ENCODE data around the gene AGO4. TPM values are rescaled to one million over a fixed set of nuclear protein-coding genes. Genes with fewer than 3 reads are reported as not detected.
A peak's percentile ranks its signal among the peaks of the same experiment; 100 is the strongest.

Gene AGO4
- 10 to 100 TPM in 3 of 5 donors, 1 to 10 TPM in 2; 2.9 to 38.6 (median 24.6) TPM for total RNA-seq
- polyA plus RNA-seq, result 1 to 10 TPM; 4.9 to 9.0 (median 8.8) TPM
- long read RNA-seq, donor 1, result 0 reads
- long read RNA-seq, donor 2, partial matches to known transcripts, result 0 of 1 reads
- long read RNA-seq, donor 2, other reads (novel, unspliced or antisense), result 0 of 1 reads
- long read RNA-seq, donor 3, full-length matches to known transcripts, result 1 of 1 reads
- long read RNA-seq, donor 3, partial matches to known transcripts, result 0 of 1 reads
- long read RNA-seq, donor 3, other reads (novel, unspliced or antisense), result 0 of 1 reads
- long read RNA-seq, donor 4, result 0 reads
- long read RNA-seq, donor 5, full-length matches to known transcripts, result 1 of 1 reads
- long read RNA-seq, donor 5, partial matches to known transcripts, result 0 of 1 reads
- long read RNA-seq, donor 5, other reads (novel, unspliced or antisense), result 0 of 1 reads
- long read RNA-seq, donor 6, result 0 reads
- long read RNA-seq, donor 7, partial matches to known transcripts, result 5 of 5 reads
- long read RNA-seq, donor 7, other reads (novel, unspliced or antisense), result 0 of 5 reads
- long read RNA-seq, donor 8, result 0 reads
- long read RNA-seq, donor 9, result 0 reads
- long read RNA-seq, donor 10, result 0 reads

DNA sequence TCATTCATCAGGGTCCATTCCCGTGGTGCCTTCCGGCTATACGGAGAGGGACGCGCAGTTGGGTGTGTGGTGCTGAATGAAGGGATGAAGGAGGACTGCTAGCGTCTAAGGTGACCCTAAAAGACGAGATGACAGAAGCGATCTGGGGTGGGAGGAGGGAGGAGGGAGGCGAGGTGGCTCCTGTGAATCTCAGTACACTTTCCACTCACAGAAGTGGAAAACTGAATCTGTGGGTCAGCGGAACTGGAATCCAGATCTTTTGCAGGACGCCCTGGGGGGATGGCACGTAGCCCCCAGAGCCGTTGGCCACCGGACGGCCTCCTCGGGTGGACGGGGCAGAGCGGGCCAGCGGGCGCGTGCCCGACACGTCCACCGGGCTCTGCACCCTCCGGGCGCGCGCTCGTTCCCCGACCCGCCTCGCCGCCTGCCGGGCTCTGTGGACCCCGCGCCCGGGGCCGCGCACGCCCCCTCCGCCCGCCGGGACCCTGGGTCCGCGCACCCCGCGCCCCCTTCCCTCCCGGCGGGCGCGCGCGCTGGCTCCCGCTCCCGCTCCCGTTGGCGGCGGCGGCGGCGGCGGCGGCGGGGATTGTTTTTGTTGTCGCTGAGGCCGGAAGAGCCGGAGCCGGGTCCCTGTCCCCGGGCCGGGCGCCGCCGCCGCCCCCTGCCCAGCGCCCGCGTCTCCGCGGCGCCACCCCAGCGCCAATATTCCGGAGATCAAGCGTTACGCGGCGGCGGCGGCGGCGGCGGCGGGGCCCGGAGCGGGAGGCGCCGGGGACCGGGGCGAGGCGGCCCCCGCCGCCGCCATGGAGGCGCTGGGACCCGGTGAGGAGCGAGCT, at the start of gene AGO4:
TSS of gene AGO4 (plus strand) at position 403 of the 836 bp plus-strand sequence. CDS start at position 804, 401 bp downstream.
- 1 to 3% (median 1%) methylated on average over 29 to 105 of the region's 105 CpGs for WGBS, 5 donors
- Histone ChIP-seq H3K9me3 (no peaks in the 10 kb centered on the region), H3K4me3 (peak within 1 kb of the TSS; percentile 87 to 96 (median 89)), H3K27ac (peak within 1 kb of the TSS; percentile 94 to 97 (median 96)), H3K4me1 (peaks cover 11 to 47% (median 38%) of the 10 kb centered on the region in 4 donors), H3K36me3 (no peaks in the 10 kb centered on the region), H3K27me3 (no peaks in the 10 kb centered on the region)
- peak; percentile 58 to 89 for DNase-seq
- intact Hi-C loops (cut with DNase I; ENCODE audit: low total_unique reads), result no loop called here
- TF ChIP-seq, protein P1, sequence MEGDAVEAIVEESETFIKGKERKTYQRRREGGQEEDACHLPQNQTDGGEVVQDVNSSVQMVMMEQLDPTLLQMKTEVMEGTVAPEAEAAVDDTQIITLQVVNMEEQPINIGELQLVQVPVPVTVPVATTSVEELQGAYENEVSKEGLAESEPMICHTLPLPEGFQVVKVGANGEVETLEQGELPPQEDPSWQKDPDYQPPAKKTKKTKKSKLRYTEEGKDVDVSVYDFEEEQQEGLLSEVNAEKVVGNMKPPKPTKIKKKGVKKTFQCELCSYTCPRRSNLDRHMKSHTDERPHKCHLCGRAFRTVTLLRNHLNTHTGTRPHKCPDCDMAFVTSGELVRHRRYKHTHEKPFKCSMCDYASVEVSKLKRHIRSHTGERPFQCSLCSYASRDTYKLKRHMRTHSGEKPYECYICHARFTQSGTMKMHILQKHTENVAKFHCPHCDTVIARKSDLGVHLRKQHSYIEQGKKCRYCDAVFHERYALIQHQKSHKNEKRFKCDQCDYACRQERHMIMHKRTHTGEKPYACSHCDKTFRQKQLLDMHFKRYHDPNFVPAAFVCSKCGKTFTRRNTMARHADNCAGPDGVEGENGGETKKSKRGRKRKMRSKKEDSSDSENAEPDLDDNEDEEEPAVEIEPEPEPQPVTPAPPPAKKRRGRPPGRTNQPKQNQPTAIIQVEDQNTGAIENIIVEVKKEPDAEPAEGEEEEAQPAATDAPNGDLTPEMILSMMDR (IDR thresholded peaks at IDR 0.05), result peak in 1 of 7 experiments; percentile 11
- TF ChIP-seq POLR2AphosphoS5 (IDR thresholded peaks at IDR 0.05) (peak in 1 of 3 donors; percentile 16), POLR2A (IDR thresholded peaks at IDR 0.05) (no peak)

DNA sequence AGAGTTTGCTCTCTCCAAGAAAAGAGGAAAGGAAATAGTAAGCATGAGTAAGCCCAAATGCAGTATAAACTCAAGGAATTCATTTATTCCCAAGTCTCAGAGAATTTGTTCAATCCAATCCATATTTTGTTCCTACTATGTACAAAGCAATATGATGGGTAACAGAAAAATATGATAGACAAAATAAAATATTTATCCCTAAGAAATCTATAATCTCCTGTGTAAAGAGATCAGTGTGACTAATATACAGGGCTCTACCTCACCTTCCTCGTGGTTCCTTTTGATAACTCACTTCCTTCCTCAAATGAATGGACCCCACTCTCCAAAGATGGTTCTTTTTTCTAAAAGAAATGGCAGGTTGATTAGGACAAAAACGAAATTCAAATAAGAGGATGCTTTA, 45.7 kb upstream of the AGO4 start:
- Histone ChIP-seq H3K27ac (no peak overlapping the region), H3K27me3 (no peaks in the 10 kb centered on the region), H3K9me3 (no peaks in the 10 kb centered on the region), H3K36me3 (no peaks in the 10 kb centered on the region), H3K4me3 (no peak overlapping the region), H3K4me1 (no peaks in the 10 kb centered on the region)
- 48 to 70% (median 60%) methylated on average over 2 of the region's 2 CpGs for WGBS, 5 donors
- TF ChIP-seq, protein P1 (IDR thresholded peaks at IDR 0.05), result no peak
- TF ChIP-seq POLR2AphosphoS5 (IDR thresholded peaks at IDR 0.05), result no peak
- no peak for TF ChIP-seq EP300 (IDR thresholded peaks at IDR 0.05)
- no peak for TF ChIP-seq POLR2A (IDR thresholded peaks at IDR 0.05)
- intact Hi-C loops (cut with DNase I; ENCODE audit: low total_unique reads), result no loop called here
- no peak for DNase-seq

DNA sequence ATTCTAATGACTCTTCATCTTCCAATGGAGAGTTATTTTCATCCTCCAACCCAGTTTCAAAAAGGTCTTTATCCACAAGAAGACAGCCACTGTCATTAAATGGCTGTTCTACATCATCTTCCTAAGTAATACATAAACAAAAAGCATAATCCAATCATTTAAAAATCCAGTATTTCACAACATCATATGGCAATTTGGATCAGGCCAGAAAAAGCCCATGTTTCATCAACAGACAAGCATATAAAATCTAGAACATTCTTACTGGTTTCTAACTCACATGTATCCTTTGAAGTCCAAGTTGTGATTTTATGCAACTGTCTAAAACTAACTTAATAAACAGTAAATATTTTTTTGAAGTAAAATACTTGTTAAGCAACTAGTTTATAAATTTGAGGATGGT, 44.6 kb upstream of the AGO4 start:
- no peaks in the 10 kb centered on the region for H3K36me3 ChIP-seq
- no peak for TF ChIP-seq EP300 (IDR thresholded peaks at IDR 0.05)
- TF ChIP-seq, protein P1 (IDR thresholded peaks at IDR 0.05), result no peak
- TF ChIP-seq POLR2A (IDR thresholded peaks at IDR 0.05), result no peak
- no peak for TF ChIP-seq POLR2AphosphoS5 (IDR thresholded peaks at IDR 0.05)
- H3K27ac ChIP-seq, result no peak overlapping the region
- H3K27me3 ChIP-seq, result no peaks in the 10 kb centered on the region
- H3K4me1 ChIP-seq, result no peaks in the 10 kb centered on the region
- no peaks in the 10 kb centered on the region for H3K9me3 ChIP-seq
- no peak for DNase-seq
- no peak overlapping the region for H3K4me3 ChIP-seq
- intact Hi-C loops (cut with DNase I; ENCODE audit: low total_unique reads), result no loop called here

DNA sequence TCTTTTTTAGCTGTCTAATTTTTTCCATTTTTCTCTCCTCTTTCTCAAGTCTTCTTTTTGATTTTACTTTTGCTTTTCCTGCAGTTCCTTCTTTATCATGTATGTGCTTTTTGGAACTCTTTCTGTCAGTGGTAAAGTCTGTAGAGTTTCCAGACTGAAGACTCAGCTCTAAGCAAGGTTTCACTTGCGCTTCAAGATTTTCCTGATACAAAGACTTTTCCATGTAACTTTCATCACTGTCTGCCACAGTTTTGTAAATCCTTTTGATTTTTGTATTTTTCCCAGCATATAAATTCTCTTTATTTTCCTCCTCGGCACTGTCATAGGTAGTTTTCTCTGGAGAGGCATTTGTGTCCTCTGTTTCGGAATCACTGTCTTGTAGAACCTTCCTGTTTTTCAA, 43.5 kb upstream of the AGO4 start:
- Histone ChIP-seq H3K36me3 (no peaks in the 10 kb centered on the region), H3K27ac (no peak overlapping the region), H3K4me3 (no peak overlapping the region), H3K27me3 (no peaks in the 10 kb centered on the region), H3K4me1 (peaks cover 0 to 11% (median 8%) of the 10 kb centered on the region in 4 donors), H3K9me3 (no peaks in the 10 kb centered on the region)
- 92 to 97% (median 96%) methylated on average over 3 of the region's 3 CpGs for WGBS, 5 donors
- TF ChIP-seq POLR2A (IDR thresholded peaks at IDR 0.05), result no peak
- TF ChIP-seq, protein P1 (IDR thresholded peaks at IDR 0.05), result no peak
- TF ChIP-seq POLR2AphosphoS5 (IDR thresholded peaks at IDR 0.05), result no peak
- no peak for TF ChIP-seq EP300 (IDR thresholded peaks at IDR 0.05)
- DNase-seq, result no peak
- intact Hi-C loops (cut with DNase I; ENCODE audit: low total_unique reads), result no loop called here
